ENCODE results near the gene PHF14.

DNA sequence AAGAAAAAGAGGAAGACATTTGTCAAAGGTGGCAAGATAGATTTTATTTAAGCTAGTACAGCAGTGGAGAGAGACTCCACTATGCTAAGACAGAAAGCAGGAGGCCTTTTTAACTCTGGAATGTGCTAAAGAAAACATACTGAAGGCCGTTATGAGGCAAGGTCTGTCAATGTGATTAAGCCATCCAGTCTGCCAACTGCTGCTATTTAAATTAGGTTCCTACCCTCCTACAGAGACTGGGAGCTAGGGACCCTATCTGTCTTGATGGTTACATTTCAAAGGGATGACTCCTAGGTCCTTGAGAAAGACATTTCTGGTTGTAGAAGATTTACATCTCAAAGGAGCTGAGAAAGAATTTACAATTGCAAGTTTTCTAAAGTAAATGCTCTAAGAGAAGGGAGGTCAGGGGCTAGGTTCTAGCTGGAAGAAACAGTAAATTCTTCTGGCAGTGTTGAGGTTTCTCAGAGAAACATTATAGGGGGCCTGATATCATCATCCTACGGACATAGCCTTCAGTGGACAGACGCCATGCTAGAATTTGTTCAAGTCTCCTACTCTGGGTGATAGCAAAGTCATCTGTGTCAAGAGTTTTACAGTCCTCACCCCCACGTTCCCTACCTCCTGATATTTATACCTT lies 211.6 kb downstream of the PHF14 start:
- TF ChIP-seq POLR2A (IDR thresholded peaks at IDR 0.05; ENCODE audit: low read depth, low read length) = no peak
- TF ChIP-seq POLR2AphosphoS5 (IDR thresholded peaks at IDR 0.05; ENCODE audit: low read depth, low read length) = no peak

All from GM12892 (cell line).